Hepatocyte (in vitro differentiated cells): ENCODE results near the gene AP3D1. TPM values are rescaled to one million over a fixed set of nuclear protein-coding genes. Genes with fewer than 3 reads are reported as not detected.

Source experiments
- DNase-seq: peaks from one replicate; pipeline ENCODE4 v3.0.0-alpha.2; 2016; ENCODE audit warnings: low spot score
- H2AFZ ChIP-seq: fragments of 200-600 bp; sonication (generic); 2 replicates; pipeline ENCODE4 v1.6.0; 2016; ENCODE audit warnings: antibody characterized with exemption, mild to moderate bottlenecking
- H3K27ac ChIP-seq: fragments of 200-600 bp; sonication (generic); 2 replicates; pipeline ENCODE4 v1.5.1; 2016; ENCODE audit warnings: mild to moderate bottlenecking
- H3K27me3 ChIP-seq: fragments of 200-600 bp; sonication (generic); 2 replicates; pipeline ENCODE4 v1.6.1; 2016
- H3K36me3 ChIP-seq: fragments of 200-600 bp; sonication (generic); replicated peaks from 2 replicates; pipeline ENCODE4 v1.5.1; 2016; ENCODE audit warnings: low read depth; ENCODE audit not compliant: insufficient read depth
- H3K4me1 ChIP-seq: fragments of 200-600 bp; sonication (generic); 2 replicates; pipeline ENCODE4 v1.5.1; 2016; ENCODE audit warnings: mild to moderate bottlenecking, moderate library complexity; ENCODE audit not compliant: insufficient read depth
- H3K4me2 ChIP-seq: fragments of 200-600 bp; sonication (generic); 2 replicates; pipeline ENCODE4 v1.6.0; 2016
- H3K4me3 ChIP-seq: fragments of 200-600 bp; sonication (generic); 2 replicates; pipeline ENCODE4 v1.5.1; 2016; ENCODE audit warnings: mild to moderate bottlenecking
- H3K79me2 ChIP-seq: fragments of 200-600 bp; sonication (generic); 2 replicates; pipeline ENCODE4 v1.6.0; 2017; ENCODE audit warnings: mild to moderate bottlenecking
- H3K9me2 ChIP-seq: fragments of 200-600 bp; sonication (generic); replicated peaks from 2 replicates; pipeline ENCODE4 v1.6.0; 2017; ENCODE audit warnings: mild to moderate bottlenecking; ENCODE audit not compliant: insufficient read depth
- H3K9me3 ChIP-seq: fragments of 200-600 bp; sonication (generic); 2 replicates; pipeline ENCODE4 v1.5.1; 2016; ENCODE audit warnings: low read depth, mild to moderate bottlenecking
- H4K20me1 ChIP-seq: fragments of 200-600 bp; sonication (generic); 2 replicates; pipeline ENCODE4 v1.6.0; 2016; ENCODE audit warnings: mild to moderate bottlenecking; ENCODE audit not compliant: insufficient read depth, poor library complexity, severe bottlenecking
- CTCF ChIP-seq: fragments of 200-600 bp; sonication (generic); IDR thresholded peaks from 2 replicates; pipeline ENCODE4 v1.5.1; 2016; ENCODE audit warnings: antibody characterized with exemption, mild to moderate bottlenecking; ENCODE audit not compliant: poor library complexity
- EZH2 ChIP-seq: fragments of 200-600 bp; sonication (generic); IDR thresholded peaks from 2 replicates; pipeline ENCODE4 v1.6.1; 2016; ENCODE audit warnings: antibody characterized with exemption, mild to moderate bottlenecking, borderline replicate concordance
- EZH2phosphoT487 ChIP-seq: fragments of 200-600 bp; sonication (generic); IDR thresholded peaks from one replicate; pipeline ENCODE4 v1.6.1; 2018; ENCODE audit warnings: antibody characterized with exemption, mild to moderate bottlenecking, low read depth, moderate library complexity; ENCODE audit not compliant: unreplicated experiment, severe bottlenecking
- WGBS: methylation state at CpG from one replicate; pipeline ENCODE4 v1.1.6; 2016; ENCODE audit warnings: low lambda C conversion rate; ENCODE audit errors: missing lambda C conversion rate; 5-methylcytosine and 5-hydroxymethylcytosine counted together
- polyA plus RNA-seq: library from polyadenylated mRNA; unstranded; fragments of >200 nt; fragmentation: Nextera tagmentation; extraction: Ambion mirVana; gene quantifications from 2 replicates; pipeline ENCODE4 v1.2.1, GENCODE V29; 2016
- total RNA-seq: library from RNA; depleted of rRNA; stranded (reverse); fragments of >200 nt; gene quantifications from 2 replicates; pipeline ENCODE4 v1.2.3, GENCODE V29; 2014

Gene AP3D1
- total and polyA plus RNA-seq, 2 experiments from 2014 or later, result 102 to 108 TPM

GRCh38 chr19:2053601-2054389, 97.6 kb downstream of the AP3D1 start:
- 89% methylated on average over 24 of the region's 24 CpGs for WGBS

GRCh38 chr19:2051773-2052704, 99.3 kb downstream of the AP3D1 start:
- WGBS, result 89% methylated on average over 17 of the region's 18 CpGs
- H3K27me3 ChIP-seq, result no peaks in the 10 kb centered on the region
- H3K4me1 ChIP-seq, result peaks cover 40% of the 10 kb centered on the region
- H3K36me3 ChIP-seq, result no peaks in the 10 kb centered on the region
- H3K4me3 ChIP-seq, result no peak overlapping the region
- no peak overlapping the region for H2AFZ ChIP-seq
- peaks cover 36% of the 10 kb centered on the region for H4K20me1 ChIP-seq
- H3K79me2 ChIP-seq, result peaks cover 36% of the 10 kb centered on the region
- TF ChIP-seq EZH2 (no peak), CTCF (no peak), EZH2phosphoT487 (no peak)
- peak; percentile 22 for DNase-seq
- peak overlapping the region; percentile 75 for H3K27ac ChIP-seq
- H3K9me3 ChIP-seq, result no peaks in the 10 kb centered on the region
- no peaks in the 10 kb centered on the region for H3K9me2 ChIP-seq
- H3K4me2 ChIP-seq, result peak overlapping the region; percentile 90

More at GRCh38 chr19:2053601-2054389, 97.6 kb downstream of the AP3D1 start:
- Histone ChIP-seq H3K9me3 (no peaks in the 10 kb centered on the region), H3K27me3 (no peaks in the 10 kb centered on the region), H3K27ac (no peak overlapping the region), H3K9me2 (no peaks in the 10 kb centered on the region), H4K20me1 (peaks cover 19% of the 10 kb centered on the region), H3K4me1 (peaks cover 27% of the 10 kb centered on the region), H3K4me3 (no peak overlapping the region), H3K4me2 (no peak overlapping the region), H3K36me3 (no peaks in the 10 kb centered on the region), H2AFZ (no peak overlapping the region), H3K79me2 (peaks cover 20% of the 10 kb centered on the region)
- TF ChIP-seq EZH2 (no peak), CTCF (no peak), EZH2phosphoT487 (no peak)
- DNase-seq, result peak; percentile 7

- peaks cover 37% of the 10 kb centered on the region for H3K4me1 ChIP-seq
- H4K20me1 ChIP-seq, result peaks cover 45% of the 10 kb centered on the region
- WGBS, result 6% methylated on average over 43 of the region's 93 CpGs
- no peak within 1 kb of the TSS for H2AFZ ChIP-seq
- peaks cover 45% of the 10 kb centered on the region for H3K79me2 ChIP-seq
- peak within 1 kb of the TSS; percentile 91 for H3K27ac ChIP-seq
- DNase-seq, result peak; percentile 97
- H3K27me3 ChIP-seq, result no peaks in the 10 kb centered on the region
- H3K4me3 ChIP-seq, result peak within 1 kb of the TSS; percentile 99
- no peaks in the 10 kb centered on the region for H3K9me2 ChIP-seq
- TF ChIP-seq CTCF (peak; percentile 55), EZH2phosphoT487 (no peak), EZH2 (no peak)
- H3K4me2 ChIP-seq, result peak within 1 kb of the TSS; percentile 90
- H3K9me3 ChIP-seq, result no peaks in the 10 kb centered on the region
- H3K36me3 ChIP-seq, result no peaks in the 10 kb centered on the region
Observed at GRCh38 chr19:2050991-2051772, 100.2 kb downstream of the AP3D1 start, which contains the start of gene MKNK2. Gene MKNK2, minus strand, starts transcription at chr19:2051244. Its CDS starts 393 bp downstream, at chr19:2050851.

Other genes with a start within 250 kb of the AP3D1 start
- gene ADAT3, start 246.2 kb downstream of the AP3D1 start, total RNA-seq, result 2.4 and 5.3 TPM in 2 replicates
- gene ADAT3, start 246.2 kb downstream of the AP3D1 start, polyA plus RNA-seq, result 11.0 and 11.6 TPM in 2 replicates
- 69.3 and 77.2 TPM in 2 replicates for gene SCAMP4, start 246.2 kb downstream of the AP3D1 start, total RNA-seq
- 89.8 and 103 TPM in 2 replicates for gene SCAMP4, start 246.2 kb downstream of the AP3D1 start, polyA plus RNA-seq
- gene CSNK1G2, start 210.4 kb downstream of the AP3D1 start, total RNA-seq, result 44.8 and 56.8 TPM in 2 replicates
- 82.5 and 82.7 TPM in 2 replicates for gene CSNK1G2, start 210.4 kb downstream of the AP3D1 start, polyA plus RNA-seq
- gene BTBD2, start 135.9 kb downstream of the AP3D1 start, total RNA-seq, result 56.4 and 62.1 TPM in 2 replicates
- gene BTBD2, start 135.9 kb downstream of the AP3D1 start, polyA plus RNA-seq, result 71.1 and 76.0 TPM in 2 replicates
- gene MKNK2, start 100.3 kb downstream of the AP3D1 start, total RNA-seq, result 90.4 and 98.2 TPM in 2 replicates
- 126 and 136 TPM in 2 replicates for gene MKNK2, start 100.3 kb downstream of the AP3D1 start, polyA plus RNA-seq
- gene MOB3A, start 55.2 kb downstream of the AP3D1 start, total RNA-seq, result 13.5 and 15.7 TPM in 2 replicates
- gene MOB3A, start 55.2 kb downstream of the AP3D1 start, polyA plus RNA-seq, result 25.1 and 27.7 TPM in 2 replicates
- gene IZUMO4, start 54.7 kb downstream of the AP3D1 start, total RNA-seq, result 0.44 and 1.4 TPM in 2 replicates
- gene IZUMO4, start 54.7 kb downstream of the AP3D1 start, polyA plus RNA-seq, result 2.8 and 4.0 TPM in 2 replicates
- gene DOT1L, start 12.4 kb upstream of the AP3D1 start, total RNA-seq, result 6.9 and 9.5 TPM in 2 replicates
- gene DOT1L, start 12.4 kb upstream of the AP3D1 start, polyA plus RNA-seq, result 9.1 and 10.7 TPM in 2 replicates
- gene PLEKHJ1, start 84.8 kb upstream of the AP3D1 start, total RNA-seq, result 142 and 165 TPM in 2 replicates
- 190 and 207 TPM in 2 replicates for gene PLEKHJ1, start 84.8 kb upstream of the AP3D1 start, polyA plus RNA-seq
- 17.9 and 21.2 TPM in 2 replicates for gene SF3A2, start 85.3 kb upstream of the AP3D1 start, total RNA-seq
- 75.3 and 81.1 TPM in 2 replicates for gene SF3A2, start 85.3 kb upstream of the AP3D1 start, polyA plus RNA-seq
- 3.9 and 8.2 TPM in 2 replicates for gene AMH, start 97.8 kb upstream of the AP3D1 start, total RNA-seq
- gene AMH, start 97.8 kb upstream of the AP3D1 start, polyA plus RNA-seq, result 20.9 and 22.3 TPM in 2 replicates
- gene JSRP1, start 104.9 kb upstream of the AP3D1 start, total RNA-seq, result 0.30 TPM in 1 of 2 replicates, not detected in the other
- gene JSRP1, start 104.9 kb upstream of the AP3D1 start, polyA plus RNA-seq, result 0.91 and 0.93 TPM in 2 replicates
- gene PEAK3, start 130.6 kb upstream of the AP3D1 start, total RNA-seq, result not detected in 2 replicates
- 0.15 and 0.57 TPM in 2 replicates for gene PEAK3, start 130.6 kb upstream of the AP3D1 start, polyA plus RNA-seq
- not detected in 2 replicates for gene LINGO3, start 156.6 kb upstream of the AP3D1 start, total RNA-seq
- not detected in 2 replicates for gene LINGO3, start 156.6 kb upstream of the AP3D1 start, polyA plus RNA-seq
- gene LSM7, start 177.0 kb upstream of the AP3D1 start, total RNA-seq, result 162 and 190 TPM in 2 replicates
- 150 and 151 TPM in 2 replicates for gene LSM7, start 177.0 kb upstream of the AP3D1 start, polyA plus RNA-seq
- gene SPPL2B, start 177.1 kb upstream of the AP3D1 start, total RNA-seq, result 27.4 and 40.9 TPM in 2 replicates
- gene SPPL2B, start 177.1 kb upstream of the AP3D1 start, polyA plus RNA-seq, result 87.7 and 135 TPM in 2 replicates
- gene TMPRSS9, start 208.7 kb upstream of the AP3D1 start, total RNA-seq, result 0.23 TPM in 1 of 2 replicates, not detected in the other
- not detected in 2 replicates for gene TMPRSS9, start 208.7 kb upstream of the AP3D1 start, polyA plus RNA-seq